HEK293 (cell line): Measurements from ENCODE around the gene DLX5.

Source experiments
- CTCF ChIA-PET: fragments of 350-600 bp; formaldehyde crosslinking; extraction: SDS; loops from one replicate; lab custom pipeline; 2021; ENCODE audit warnings: antibody characterized with exemption; lab: Yijun Ruan, JAX
- POLR2A ChIA-PET: fragments of 300-600 bp; formaldehyde crosslinking; extraction: SDS; loops from one replicate; lab custom pipeline; 2020; ENCODE audit warnings: antibody characterized with exemption, inconsistent platforms; lab: Yijun Ruan, JAX
- H3K27ac ChIP-seq: fragments of 200-500 bp; sonication (Bioruptor generic); 2 replicates; pipeline ENCODE4 v1.5.1; 2014; ENCODE audit warnings: low read depth, low read length, control low read depth, inconsistent platforms; ENCODE audit errors: extremely low read depth
- H3K36me3 ChIP-seq, 2 experiments: fragments of 200-500 bp in 1 of 2; sonication (Bioruptor generic) in 1 of 2; 1 replicate in 1 of 2; 2 replicates in 1 of 2; pipeline ENCODE4 v1.5.1; 2014 to 2017; ENCODE audit warnings: inconsistent platforms in 2 of 2, low read length in 2 of 2; ENCODE audit not compliant: control insufficient read depth in 2 of 2, insufficient read depth in 1 of 2
- H3K4me1 ChIP-seq: fragments of 200-500 bp; sonication (Bioruptor generic); 2 replicates; pipeline ENCODE4 v1.5.1; 2014; ENCODE audit warnings: mild to moderate bottlenecking, low read length, inconsistent platforms; ENCODE audit not compliant: control insufficient read depth, insufficient read depth
- H3K4me3 ChIP-seq: 2 replicates; pipeline ENCODE4 v1.5.1; 2011; ENCODE audit warnings: low read depth, mild to moderate bottlenecking, control low read depth, low read length, moderate library complexity
- H3K9me3 ChIP-seq: fragments of 200-500 bp; sonication (Bioruptor generic); 2 replicates; pipeline ENCODE4 v1.5.1; 2014; ENCODE audit warnings: low read depth, low read length, inconsistent platforms; ENCODE audit not compliant: control insufficient read depth, insufficient read depth
- GLI4 ChIP-seq: fragments of 450-650 bp; formaldehyde crosslinking; IDR thresholded peaks from 2 replicates; pipeline ENCODE4 v1.5.1; 2016; ENCODE audit warnings: missing biosample characterization, missing genetic modification characterization
- GLIS1 ChIP-seq: fragments of 450-650 bp; formaldehyde crosslinking; IDR thresholded peaks from 2 replicates; pipeline ENCODE4 v1.5.1; 2016; ENCODE audit warnings: missing biosample characterization, missing genetic modification characterization
- KLF16 ChIP-seq: fragments of 450-650 bp; formaldehyde crosslinking; IDR thresholded peaks from 2 replicates; pipeline ENCODE4 v1.5.1; 2017; ENCODE audit warnings: missing biosample characterization, missing genetic modification characterization
- KLF7 ChIP-seq: fragments of 450-650 bp; formaldehyde crosslinking; IDR thresholded peaks from 2 replicates; pipeline ENCODE4 v1.5.1; 2016; ENCODE audit warnings: missing biosample characterization, missing genetic modification characterization, borderline replicate concordance
- PRDM1 ChIP-seq: fragments of 450-650 bp; formaldehyde crosslinking; IDR thresholded peaks from 2 replicates; pipeline ENCODE4; 2016; ENCODE audit warnings: missing biosample characterization, missing genetic modification characterization
- SCRT2 ChIP-seq: fragments of 450-650 bp; formaldehyde crosslinking; IDR thresholded peaks from 2 replicates; pipeline ENCODE4 v1.5.1; 2016; ENCODE audit warnings: missing biosample characterization, missing genetic modification characterization
- SP3 ChIP-seq: fragments of 450-650 bp; formaldehyde crosslinking; IDR thresholded peaks from 2 replicates; pipeline ENCODE4 v1.5.1; 2016; ENCODE audit warnings: missing biosample characterization, missing genetic modification characterization
- YY1 ChIP-seq: fragments of 450-650 bp; formaldehyde crosslinking; IDR thresholded peaks from 2 replicates; pipeline ENCODE4 v1.5.1; 2018; ENCODE audit warnings: missing biosample characterization, missing genetic modification characterization
- ZFHX2 ChIP-seq: fragments of 450-650 bp; formaldehyde crosslinking; conservative IDR thresholded peaks from 2 replicates; pipeline ENCODE4 v1.5.1; 2016; ENCODE audit warnings: missing biosample characterization, missing genetic modification characterization
- ZNF2 ChIP-seq: fragments of 450-650 bp; formaldehyde crosslinking; IDR thresholded peaks from 2 replicates; pipeline ENCODE4 v1.5.1; 2016; ENCODE audit warnings: missing biosample characterization, missing genetic modification characterization
- ZNF239 ChIP-seq: fragments of 450-650 bp; formaldehyde crosslinking; IDR thresholded peaks from 2 replicates; pipeline ENCODE4 v1.5.1; 2016; ENCODE audit warnings: missing biosample characterization, missing genetic modification characterization
- ZNF24 ChIP-seq: fragments of 450-650 bp; formaldehyde crosslinking; IDR thresholded peaks from 2 replicates; pipeline ENCODE4 v1.5.1; 2016; ENCODE audit warnings: missing biosample characterization, missing genetic modification characterization
- ZNF366 ChIP-seq: fragments of 450-650 bp; formaldehyde crosslinking; conservative IDR thresholded peaks from 2 replicates; pipeline ENCODE4 v1.5.1; 2016; ENCODE audit warnings: missing biosample characterization, missing genetic modification characterization
- ZNF37A ChIP-seq: fragments of 450-650 bp; IDR thresholded peaks from 2 replicates; pipeline ENCODE4 v1.5.1; 2018; ENCODE audit warnings: missing biosample characterization, missing genetic modification characterization
- ZNF394 ChIP-seq: fragments of 450-650 bp; formaldehyde crosslinking; IDR thresholded peaks from 2 replicates; pipeline ENCODE4 v1.5.1; 2016; ENCODE audit warnings: missing biosample characterization, missing genetic modification characterization, mild to moderate bottlenecking, moderate library complexity, borderline replicate concordance
- ZNF433 ChIP-seq: fragments of 450-650 bp; formaldehyde crosslinking; IDR thresholded peaks from 2 replicates; pipeline ENCODE4 v1.5.1; 2016; ENCODE audit warnings: missing biosample characterization, missing genetic modification characterization, low read depth
- ZNF623 ChIP-seq: fragments of 450-650 bp; formaldehyde crosslinking; IDR thresholded peaks from 2 replicates; pipeline ENCODE4 v1.5.1; 2016; ENCODE audit warnings: missing biosample characterization, missing genetic modification characterization
- ZNF792 ChIP-seq: fragments of 450-650 bp; formaldehyde crosslinking; IDR thresholded peaks from 2 replicates; pipeline ENCODE4 v1.5.1; 2016; ENCODE audit warnings: missing biosample characterization, missing genetic modification characterization
- ZNF830 ChIP-seq: fragments of 450-650 bp; IDR thresholded peaks from 2 replicates; pipeline ENCODE4 v1.5.0; 2018; ENCODE audit warnings: missing biosample characterization, missing genetic modification characterization, low read depth, mild to moderate bottlenecking, moderate library complexity
- ZSCAN30 ChIP-seq: fragments of 450-650 bp; IDR thresholded peaks from 2 replicates; pipeline ENCODE4 v1.5.1; 2018; ENCODE audit warnings: missing biosample characterization, mild to moderate bottlenecking, missing genetic modification characterization, moderate library complexity
- TF ChIP-seq, protein P1 (sequence below): fragments of 450-650 bp; formaldehyde crosslinking; IDR thresholded peaks from 2 replicates; pipeline ENCODE4 v1.5.1; 2016; ENCODE audit warnings: missing biosample characterization, missing genetic modification characterization
- TF ChIP-seq, protein P2 (sequence below): fragments of 450-650 bp; IDR thresholded peaks from 2 replicates; pipeline ENCODE4 v1.5.1; 2018; ENCODE audit warnings: missing biosample characterization, mild to moderate bottlenecking, missing genetic modification characterization
- TF ChIP-seq, protein P3 (sequence below): fragments of 450-650 bp; formaldehyde crosslinking; IDR thresholded peaks from 2 replicates; pipeline ENCODE4 v1.5.1; 2016; ENCODE audit warnings: missing biosample characterization, missing genetic modification characterization
- TF ChIP-seq, protein P4 (sequence below): fragments of 450-650 bp; formaldehyde crosslinking; IDR thresholded peaks from 2 replicates; pipeline ENCODE4 v1.5.1; 2016; ENCODE audit warnings: missing biosample characterization, missing genetic modification characterization
- TF ChIP-seq, protein P5 (sequence below): fragments of 450-650 bp; formaldehyde crosslinking; IDR thresholded peaks from 2 replicates; pipeline ENCODE4; 2016; ENCODE audit warnings: missing biosample characterization, missing genetic modification characterization
- TF ChIP-seq, protein P6 (sequence below): fragments of 450-650 bp; formaldehyde crosslinking; IDR thresholded peaks from 2 replicates; pipeline ENCODE4 v1.5.1; 2016; ENCODE audit warnings: missing biosample characterization, missing genetic modification characterization

The DLX5 gene

DNA sequence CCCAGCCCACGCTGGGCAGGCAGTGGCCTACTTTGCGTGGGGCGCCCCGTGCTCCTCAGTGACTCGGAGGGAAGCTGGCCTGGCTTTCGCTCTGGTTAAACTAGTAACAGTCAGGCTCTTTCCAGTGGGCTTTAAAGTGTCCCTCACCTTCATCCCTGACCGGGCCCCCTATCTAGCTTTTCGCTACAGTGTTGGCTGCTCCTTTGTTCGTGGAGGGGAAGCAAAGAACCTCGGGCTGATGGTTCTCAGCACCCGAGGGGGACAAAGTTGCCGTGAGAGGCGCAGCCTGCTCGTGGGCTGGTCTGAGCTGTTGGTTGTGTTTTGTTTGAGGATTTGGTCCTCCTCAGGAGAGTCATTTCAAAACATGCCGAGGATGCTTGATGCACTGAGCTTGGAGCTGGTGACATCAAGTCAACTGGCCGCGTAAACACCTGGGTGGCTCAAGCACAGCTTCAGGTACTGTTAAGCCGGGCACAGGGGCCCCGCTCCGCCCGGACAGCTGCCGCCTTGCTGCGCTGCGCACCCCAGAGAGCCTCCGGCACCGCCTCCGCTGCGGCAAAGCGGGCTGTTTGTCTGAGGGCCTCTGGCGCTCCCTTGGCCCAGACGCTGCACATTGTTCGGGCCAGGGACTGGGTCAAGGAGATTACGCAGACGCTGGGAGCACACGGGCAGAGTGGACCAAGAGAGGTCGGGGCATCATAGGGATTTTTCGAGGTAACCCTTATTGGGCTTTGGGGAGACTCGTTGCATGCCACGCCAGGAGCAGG, 17.6 kb downstream of the DLX5 start (continued):
- TF ChIP-seq, protein P1, sequence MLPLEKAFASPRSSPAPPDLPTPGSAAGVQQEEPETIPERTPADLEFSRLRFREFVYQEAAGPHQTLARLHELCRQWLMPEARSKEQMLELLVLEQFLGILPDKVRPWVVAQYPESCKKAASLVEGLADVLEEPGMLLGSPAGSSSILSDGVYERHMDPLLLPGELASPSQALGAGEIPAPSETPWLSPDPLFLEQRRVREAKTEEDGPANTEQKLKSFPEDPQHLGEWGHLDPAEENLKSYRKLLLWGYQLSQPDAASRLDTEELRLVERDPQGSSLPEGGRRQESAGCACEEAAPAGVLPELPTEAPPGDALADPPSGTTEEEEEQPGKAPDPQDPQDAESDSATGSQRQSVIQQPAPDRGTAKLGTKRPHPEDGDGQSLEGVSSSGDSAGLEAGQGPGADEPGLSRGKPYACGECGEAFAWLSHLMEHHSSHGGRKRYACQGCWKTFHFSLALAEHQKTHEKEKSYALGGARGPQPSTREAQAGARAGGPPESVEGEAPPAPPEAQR (tag by site-specific recombination) = no peak
- TF ChIP-seq ZNF24 (tag by site-specific recombination) (no peak), ZNF37A (no peak)

DNA sequence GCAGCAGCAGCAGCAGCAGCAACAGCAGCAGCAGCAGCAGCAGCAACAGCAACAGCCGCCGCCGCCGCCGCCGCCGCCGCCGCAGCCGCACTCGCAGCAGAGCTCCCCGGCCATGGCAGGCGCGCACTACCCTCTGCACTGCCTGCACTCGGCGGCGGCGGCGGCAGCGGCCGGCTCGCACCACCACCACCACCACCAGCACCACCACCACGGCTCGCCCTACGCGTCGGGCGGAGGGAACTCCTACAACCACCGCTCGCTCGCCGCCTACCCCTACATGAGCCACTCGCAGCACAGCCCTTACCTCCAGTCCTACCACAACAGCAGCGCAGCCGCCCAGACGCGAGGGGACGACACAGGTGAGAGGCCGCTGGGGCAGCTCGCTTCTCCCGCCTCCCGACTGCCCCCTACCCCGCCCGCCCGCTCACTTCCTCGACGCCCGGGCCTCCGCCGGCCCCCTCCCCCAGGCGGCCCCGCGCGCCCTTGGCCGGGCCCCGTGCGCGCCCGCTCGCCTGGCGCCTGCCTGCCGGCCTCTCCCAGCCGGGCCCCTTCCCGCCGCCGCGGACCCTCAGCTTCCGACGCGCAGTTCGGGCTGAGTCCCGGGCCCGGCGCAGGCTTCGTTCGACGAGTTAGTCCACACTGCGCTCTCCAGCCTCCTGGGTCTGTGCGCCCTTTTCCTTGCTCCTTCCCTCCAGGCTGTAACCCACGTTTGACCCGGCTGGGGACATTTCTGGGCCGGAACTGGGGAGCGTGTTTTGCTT, 18.4 kb downstream of the DLX5 start:
- H3K27ac ChIP-seq = peak overlapping the region; percentile 84
- H3K4me1 ChIP-seq = peaks cover 3% of the 10 kb centered on the region; the same call in 1 of the 2 replicates
- ChIA-PET POLR2A (interaction anchor here (0.6 to 2.9 kb wide), 9 partner anchors 10 to 555 kb away, joined by 3 to 44 read pairs (median 6); partner anchors contain the start of gene DLX5), CTCF (interaction anchor here (0.7 to 4.8 kb wide), 5 partner anchors 10 to 556 kb away, joined by 3 to 19 read pairs (median 4); no protein-coding TSS in a partner anchor)
- H3K4me3 ChIP-seq = peak overlapping the region; percentile 72
- H3K9me3 ChIP-seq = no peaks in the 10 kb centered on the region
- peaks cover 15 to 18% of the 10 kb centered on the region in 2 experiments for H3K36me3 ChIP-seq
- TF ChIP-seq, protein P2, sequence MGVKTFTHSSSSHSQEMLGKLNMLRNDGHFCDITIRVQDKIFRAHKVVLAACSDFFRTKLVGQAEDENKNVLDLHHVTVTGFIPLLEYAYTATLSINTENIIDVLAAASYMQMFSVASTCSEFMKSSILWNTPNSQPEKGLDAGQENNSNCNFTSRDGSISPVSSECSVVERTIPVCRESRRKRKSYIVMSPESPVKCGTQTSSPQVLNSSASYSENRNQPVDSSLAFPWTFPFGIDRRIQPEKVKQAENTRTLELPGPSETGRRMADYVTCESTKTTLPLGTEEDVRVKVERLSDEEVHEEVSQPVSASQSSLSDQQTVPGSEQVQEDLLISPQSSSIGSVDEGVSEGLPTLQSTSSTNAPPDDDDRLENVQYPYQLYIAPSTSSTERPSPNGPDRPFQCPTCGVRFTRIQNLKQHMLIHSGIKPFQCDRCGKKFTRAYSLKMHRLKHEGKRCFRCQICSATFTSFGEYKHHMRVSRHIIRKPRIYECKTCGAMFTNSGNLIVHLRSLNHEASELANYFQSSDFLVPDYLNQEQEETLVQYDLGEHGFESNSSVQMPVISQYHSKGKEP (tag by site-specific recombination) = peak; percentile 91
- TF ChIP-seq SP3 = peak; percentile 31; the same call in 1 of the 2 replicates
- peak; percentile 35; the same call in 1 of the 2 replicates for TF ChIP-seq ZSCAN30 (tag by site-specific recombination)
- no peak for TF ChIP-seq ZNF830
- TF ChIP-seq, protein P3, sequence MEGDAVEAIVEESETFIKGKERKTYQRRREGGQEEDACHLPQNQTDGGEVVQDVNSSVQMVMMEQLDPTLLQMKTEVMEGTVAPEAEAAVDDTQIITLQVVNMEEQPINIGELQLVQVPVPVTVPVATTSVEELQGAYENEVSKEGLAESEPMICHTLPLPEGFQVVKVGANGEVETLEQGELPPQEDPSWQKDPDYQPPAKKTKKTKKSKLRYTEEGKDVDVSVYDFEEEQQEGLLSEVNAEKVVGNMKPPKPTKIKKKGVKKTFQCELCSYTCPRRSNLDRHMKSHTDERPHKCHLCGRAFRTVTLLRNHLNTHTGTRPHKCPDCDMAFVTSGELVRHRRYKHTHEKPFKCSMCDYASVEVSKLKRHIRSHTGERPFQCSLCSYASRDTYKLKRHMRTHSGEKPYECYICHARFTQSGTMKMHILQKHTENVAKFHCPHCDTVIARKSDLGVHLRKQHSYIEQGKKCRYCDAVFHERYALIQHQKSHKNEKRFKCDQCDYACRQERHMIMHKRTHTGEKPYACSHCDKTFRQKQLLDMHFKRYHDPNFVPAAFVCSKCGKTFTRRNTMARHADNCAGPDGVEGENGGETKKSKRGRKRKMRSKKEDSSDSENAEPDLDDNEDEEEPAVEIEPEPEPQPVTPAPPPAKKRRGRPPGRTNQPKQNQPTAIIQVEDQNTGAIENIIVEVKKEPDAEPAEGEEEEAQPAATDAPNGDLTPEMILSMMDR (tag by site-specific recombination) = peak; percentile 90
- TF ChIP-seq GLI4 (tag by site-specific recombination) = 0 out of 2 replicates have a peak, but pooled peaks have one; percentile 26
- TF ChIP-seq, protein P4, sequence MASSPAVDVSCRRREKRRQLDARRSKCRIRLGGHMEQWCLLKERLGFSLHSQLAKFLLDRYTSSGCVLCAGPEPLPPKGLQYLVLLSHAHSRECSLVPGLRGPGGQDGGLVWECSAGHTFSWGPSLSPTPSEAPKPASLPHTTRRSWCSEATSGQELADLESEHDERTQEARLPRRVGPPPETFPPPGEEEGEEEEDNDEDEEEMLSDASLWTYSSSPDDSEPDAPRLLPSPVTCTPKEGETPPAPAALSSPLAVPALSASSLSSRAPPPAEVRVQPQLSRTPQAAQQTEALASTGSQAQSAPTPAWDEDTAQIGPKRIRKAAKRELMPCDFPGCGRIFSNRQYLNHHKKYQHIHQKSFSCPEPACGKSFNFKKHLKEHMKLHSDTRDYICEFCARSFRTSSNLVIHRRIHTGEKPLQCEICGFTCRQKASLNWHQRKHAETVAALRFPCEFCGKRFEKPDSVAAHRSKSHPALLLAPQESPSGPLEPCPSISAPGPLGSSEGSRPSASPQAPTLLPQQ (tag by site-specific recombination) = 0 out of 2 replicates have a peak, but pooled peaks have one; percentile 54
- peak; percentile 71; the same call in 1 of the 2 replicates for TF ChIP-seq ZNF792 (tag by site-specific recombination)
- TF ChIP-seq YY1 = peak; percentile 45; the same call in 1 of the 2 replicates
- TF ChIP-seq KLF7 (tag by site-specific recombination) = no peak
- TF ChIP-seq ZNF239 (tag by site-specific recombination) = no peak
- peak; percentile 79 for TF ChIP-seq ZFHX2
- TF ChIP-seq, protein P5, sequence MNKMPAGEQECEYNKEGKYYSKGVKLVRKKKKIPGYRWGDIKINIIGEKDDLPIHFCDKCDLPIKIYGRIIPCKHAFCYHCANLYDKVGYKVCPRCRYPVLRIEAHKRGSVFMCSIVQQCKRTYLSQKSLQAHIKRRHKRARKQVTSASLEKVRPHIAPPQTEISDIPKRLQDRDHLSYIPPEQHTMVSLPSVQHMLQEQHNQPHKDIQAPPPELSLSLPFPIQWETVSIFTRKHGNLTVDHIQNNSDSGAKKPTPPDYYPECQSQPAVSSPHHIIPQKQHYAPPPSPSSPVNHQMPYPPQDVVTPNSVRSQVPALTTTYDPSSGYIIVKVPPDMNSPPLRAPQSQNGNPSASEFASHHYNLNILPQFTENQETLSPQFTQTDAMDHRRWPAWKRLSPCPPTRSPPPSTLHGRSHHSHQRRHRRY (tag by site-specific recombination) = no peak
- peak; percentile 46; the same call in 1 of the 2 replicates for TF ChIP-seq ZNF2
- TF ChIP-seq ZNF394 = no peak
- TF ChIP-seq ZNF366 = no peak
- TF ChIP-seq, protein P6, sequence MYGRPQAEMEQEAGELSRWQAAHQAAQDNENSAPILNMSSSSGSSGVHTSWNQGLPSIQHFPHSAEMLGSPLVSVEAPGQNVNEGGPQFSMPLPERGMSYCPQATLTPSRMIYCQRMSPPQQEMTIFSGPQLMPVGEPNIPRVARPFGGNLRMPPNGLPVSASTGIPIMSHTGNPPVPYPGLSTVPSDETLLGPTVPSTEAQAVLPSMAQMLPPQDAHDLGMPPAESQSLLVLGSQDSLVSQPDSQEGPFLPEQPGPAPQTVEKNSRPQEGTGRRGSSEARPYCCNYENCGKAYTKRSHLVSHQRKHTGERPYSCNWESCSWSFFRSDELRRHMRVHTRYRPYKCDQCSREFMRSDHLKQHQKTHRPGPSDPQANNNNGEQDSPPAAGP = peak; percentile 57; the same call in 1 of the 2 replicates
- TF ChIP-seq SCRT2 (tag by site-specific recombination) = peak; percentile 44; the same call in 1 of the 2 replicates
- TF ChIP-seq PRDM1 (tag by site-specific recombination) = no peak
- 0 out of 2 replicates have a peak, but pooled peaks have one; percentile 6 for TF ChIP-seq KLF16 (tag by site-specific recombination)
- TF ChIP-seq ZNF623 (tag by site-specific recombination) = no peak
- no peak for TF ChIP-seq ZNF433 (tag by site-specific recombination)
- TF ChIP-seq GLIS1 = peak; percentile 36; the same call in 1 of the 2 replicates
